Measurements from ENCODE around the gene CISTR.
A peak's percentile ranks its signal among the peaks of the same experiment; 100 is the strongest.

The CISTR gene

GRCh38 chr12:53743266-53744129 is 8.3 kb downstream of the CISTR start:
- DNase-seq (ENCODE audit: low read depth in 2 of 2): peak; percentile 24 to 51

- DNase-seq (ENCODE audit: low read depth in 2 of 2): no peak
Measured at GRCh38 chr12:53740130-53740491, 11.7 kb downstream of the CISTR start.

- DNase-seq (ENCODE audit: low read depth in 2 of 2): no peak
Measured at GRCh38 chr12:53739214-53740129, 12.3 kb downstream of the CISTR start.

- DNase-seq (ENCODE audit: low read depth in 2 of 2): peak in 1 of 2 donors; percentile 35
Measured at GRCh38 chr12:53738406-53739213, 13.2 kb downstream of the CISTR start.

- no peak for DNase-seq (ENCODE audit: low read depth in 2 of 2)
Measured at GRCh38 chr12:53737951-53738405, 13.8 kb downstream of the CISTR start.

- no peak for DNase-seq (ENCODE audit: low read depth in 2 of 2)
Measured at GRCh38 chr12:53737093-53737808, 14.5 kb downstream of the CISTR start.

GRCh38 chr12:53736592-53736991 is 15.2 kb downstream of the CISTR start:
- no peak for DNase-seq (ENCODE audit: low read depth in 2 of 2)

- no peak for DNase-seq (ENCODE audit: low read depth in 2 of 2)
Measured at GRCh38 chr12:53735556-53735955, 16.2 kb downstream of the CISTR start.

- DNase-seq (ENCODE audit: low read depth in 2 of 2): no peak
Measured at GRCh38 chr12:53734425-53734824, 17.4 kb downstream of the CISTR start.

GRCh38 chr12:53733807-53734200 is 18.0 kb downstream of the CISTR start:
- no peak for DNase-seq (ENCODE audit: low read depth in 2 of 2)

GRCh38 chr12:53733051-53733806 is 18.6 kb downstream of the CISTR start:
- no peak for DNase-seq (ENCODE audit: low read depth in 2 of 2)

GRCh38 chr12:53729644-53730043 is 22.1 kb downstream of the CISTR start:
- DNase-seq (ENCODE audit: low read depth in 2 of 2): no peak

GRCh38 chr12:53728206-53728605 is 23.6 kb downstream of the CISTR start:
- no peak for DNase-seq (ENCODE audit: low read depth in 2 of 2)

GRCh38 chr12:53727310-53728041 is 24.3 kb downstream of the CISTR start, which contains the start of gene CALCOCO1:
Gene CALCOCO1 (minus strand): TSS chr12:53727452. CDS start chr12:53725242, 2,210 bp downstream.
- DNase-seq (ENCODE audit: low read depth in 2 of 2): peak; percentile 95 to 97

- no peak for DNase-seq (ENCODE audit: low read depth in 2 of 2)
Measured at GRCh38 chr12:53726946-53727309, 24.9 kb downstream of the CISTR start.

- no peak for DNase-seq (ENCODE audit: low read depth in 2 of 2)
Measured at GRCh38 chr12:53726341-53726740, 25.4 kb downstream of the CISTR start.

- DNase-seq (ENCODE audit: low read depth in 2 of 2): no peak
Measured at GRCh38 chr12:53725824-53726223, 26.0 kb downstream of the CISTR start.

GRCh38 chr12:53722450-53723041 is 29.2 kb downstream of the CISTR start:
- DNase-seq (ENCODE audit: low read depth in 2 of 2): no peak

- DNase-seq (ENCODE audit: low read depth in 2 of 2): no peak
Measured at GRCh38 chr12:53720946-53721345, 30.8 kb downstream of the CISTR start.
